ENCODE results near the gene INTS6L. TPM values are rescaled to one million over a fixed set of nuclear protein-coding genes. Genes with fewer than 3 reads are reported as not detected.

INTS6L gene
- polyA plus RNA-seq, 1 experiment, result 2.7 TPM

- no peak for TF ChIP-seq CTCF (IDR thresholded peaks at IDR 0.05; ENCODE audit: insufficient read depth, low read depth, low read length)
- no peaks in the 10 kb centered on the region for H3K27me3 ChIP-seq (ENCODE audit: control insufficient read depth, insufficient read depth, low read length)
- no peak for DNase-seq (ENCODE audit: low read depth)
- ChIA-PET CTCF (no interaction called here), POLR2A (no interaction called here)
- H3K4me3 ChIP-seq (ENCODE audit: low read depth, low read length), result peak overlapping the region; percentile 55
- H3K36me3 ChIP-seq (ENCODE audit: control insufficient read depth, insufficient read depth, low read length), result no peaks in the 10 kb centered on the region
These were observed 1.7 kb downstream of the INTS6L start for GRCh38 chrX:135522132-135522530.

GRCh38 chrX:135522878-135523693, 2.6 kb downstream of the INTS6L start:
- ChIA-PET CTCF (no interaction called here), POLR2A (interaction anchor here (0.6 kb wide), 1 partner anchor 586 kb away, joined by 6 read pairs; no protein-coding TSS in a partner anchor)
- Histone ChIP-seq H3K27me3 (ENCODE audit: control insufficient read depth, insufficient read depth, low read length) (no peaks in the 10 kb centered on the region), H3K36me3 (ENCODE audit: control insufficient read depth, insufficient read depth, low read length) (no peaks in the 10 kb centered on the region), H3K4me3 (ENCODE audit: low read depth, low read length) (no peak overlapping the region)
- DNase-seq (ENCODE audit: low read depth), result no peak
- no peak for TF ChIP-seq CTCF (IDR thresholded peaks at IDR 0.05; ENCODE audit: insufficient read depth, low read depth, low read length)

- ChIA-PET POLR2A (no interaction called here), CTCF (no interaction called here)
- H3K36me3 ChIP-seq (ENCODE audit: control insufficient read depth, insufficient read depth, low read length), result no peaks in the 10 kb centered on the region
- no peak overlapping the region for H3K4me3 ChIP-seq (ENCODE audit: low read depth, low read length)
- no peak for TF ChIP-seq CTCF (IDR thresholded peaks at IDR 0.05; ENCODE audit: insufficient read depth, low read depth, low read length)
- no peaks in the 10 kb centered on the region for H3K27me3 ChIP-seq (ENCODE audit: control insufficient read depth, insufficient read depth, low read length)
- DNase-seq (ENCODE audit: low read depth), result no peak
These were observed 7.8 kb downstream of the INTS6L start for GRCh38 chrX:135528254-135528653.

GRCh38 chrX:135528756-135529155, 8.3 kb downstream of the INTS6L start:
- TF ChIP-seq CTCF (IDR thresholded peaks at IDR 0.05; ENCODE audit: insufficient read depth, low read depth, low read length), result no peak

GRCh38 chrX:135530097-135530496, 9.6 kb downstream of the INTS6L start:
- Histone ChIP-seq H3K4me3 (ENCODE audit: low read depth, low read length) (no peak overlapping the region), H3K36me3 (ENCODE audit: control insufficient read depth, insufficient read depth, low read length) (no peaks in the 10 kb centered on the region), H3K27me3 (ENCODE audit: control insufficient read depth, insufficient read depth, low read length) (no peaks in the 10 kb centered on the region)
- no peak for TF ChIP-seq CTCF (IDR thresholded peaks at IDR 0.05; ENCODE audit: insufficient read depth, low read depth, low read length)
- ChIA-PET CTCF (no interaction called here), POLR2A (no interaction called here)
- no peak for DNase-seq (ENCODE audit: low read depth)

More at GRCh38 chrX:135528756-135529155, 8.3 kb downstream of the INTS6L start:
- ChIA-PET POLR2A (no interaction called here), CTCF (no interaction called here)
- no peak for DNase-seq (ENCODE audit: low read depth)
- H3K4me3 ChIP-seq (ENCODE audit: low read depth, low read length), result no peak overlapping the region
- no peaks in the 10 kb centered on the region for H3K36me3 ChIP-seq (ENCODE audit: control insufficient read depth, insufficient read depth, low read length)
- no peaks in the 10 kb centered on the region for H3K27me3 ChIP-seq (ENCODE audit: control insufficient read depth, insufficient read depth, low read length)
